ENCODE measurements around the gene SEC61B. TPM values are rescaled to one million over a fixed set of nuclear protein-coding genes. Genes with fewer than 3 reads are reported as not detected.
A peak's percentile ranks its signal among the peaks of the same experiment; 100 is the strongest.

The SEC61B gene
- total RNA-seq, 1 donor from 2014 or later: 170 TPM

DNA sequence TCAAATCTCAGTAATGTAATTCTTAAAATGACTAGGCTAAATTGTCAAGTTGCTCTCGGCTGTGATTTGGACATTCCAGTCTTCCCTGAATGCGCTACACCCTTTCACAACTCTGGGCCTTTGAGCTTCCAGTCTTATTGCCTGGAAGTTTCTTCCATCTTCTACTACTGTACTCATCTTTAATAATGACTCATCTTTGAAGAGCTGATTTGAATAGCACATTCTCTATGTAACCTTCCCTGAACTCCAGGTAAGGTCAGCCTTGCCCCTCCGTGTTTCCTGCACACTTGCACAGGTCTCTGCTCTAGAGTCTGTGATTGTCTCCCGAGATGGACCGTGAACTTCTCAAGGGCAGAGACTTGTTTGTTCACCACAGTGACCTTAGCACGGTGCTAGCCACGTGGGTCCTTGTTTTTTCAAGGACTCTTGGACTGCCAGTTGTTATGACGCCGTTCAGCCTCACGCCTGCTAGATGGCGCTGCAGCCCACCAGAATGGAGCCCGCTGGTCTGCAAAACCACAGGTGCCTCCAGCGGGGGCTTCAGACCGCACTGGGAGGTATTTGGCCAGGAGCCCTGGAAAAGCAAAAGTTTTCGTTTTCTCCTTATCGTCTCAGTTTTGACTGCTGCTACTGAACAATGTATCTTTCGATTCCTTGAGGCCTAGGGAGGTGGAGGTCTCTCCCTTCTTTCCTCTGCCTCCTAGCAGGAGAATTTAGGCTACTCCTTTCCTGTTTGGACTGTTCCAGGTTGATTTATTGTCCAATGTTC is 44.4 kb downstream of the SEC61B start:
- peak; percentile 99 for ATAC-seq

DNA sequence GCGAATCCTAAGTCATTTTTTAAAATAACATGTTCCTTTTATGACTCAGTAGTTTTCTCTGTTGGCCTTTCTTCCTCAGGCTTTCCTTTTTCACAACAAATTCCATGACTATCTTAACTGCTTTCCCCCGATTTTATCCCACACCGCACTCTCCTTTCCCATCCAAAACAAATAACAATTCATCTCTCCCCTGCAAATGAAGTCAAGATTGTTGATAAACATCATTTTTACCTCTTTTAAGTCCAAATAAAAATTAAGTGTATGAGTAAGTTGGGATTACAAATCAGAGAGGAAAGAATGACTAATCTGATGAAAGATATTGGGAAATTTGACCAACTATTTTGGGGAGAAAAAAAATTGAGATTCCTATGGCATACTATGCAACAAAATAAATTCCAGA is 47.3 kb downstream of the SEC61B start:
- no peak for ATAC-seq
- no peak for DNase-seq (ENCODE audit: low spot score)

More for the DNA sequence above, 44.4 kb downstream of the SEC61B start:
- DNase-seq (ENCODE audit: low spot score): peak; percentile 80

DNA sequence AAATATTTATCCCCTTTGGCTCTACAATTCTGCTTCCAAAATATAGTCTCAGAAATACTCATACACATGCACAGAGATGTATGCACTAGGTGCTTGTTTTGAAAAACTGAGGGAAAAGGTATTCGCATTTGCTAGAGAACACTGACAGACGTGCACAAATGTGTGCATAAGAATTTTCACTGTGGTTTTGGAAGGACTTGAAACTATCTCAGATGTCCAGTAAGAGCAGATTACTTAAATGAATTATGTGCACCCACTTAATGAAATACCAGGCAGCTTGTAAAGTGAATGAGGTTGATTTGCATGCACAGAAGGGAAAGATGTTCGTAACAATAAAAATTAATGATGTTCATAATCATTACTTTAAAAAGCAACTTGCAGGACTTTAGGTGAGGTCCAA is 48.4 kb downstream of the SEC61B start:
- DNase-seq (ENCODE audit: low spot score) (no peak), ATAC-seq (no peak)

DNA sequence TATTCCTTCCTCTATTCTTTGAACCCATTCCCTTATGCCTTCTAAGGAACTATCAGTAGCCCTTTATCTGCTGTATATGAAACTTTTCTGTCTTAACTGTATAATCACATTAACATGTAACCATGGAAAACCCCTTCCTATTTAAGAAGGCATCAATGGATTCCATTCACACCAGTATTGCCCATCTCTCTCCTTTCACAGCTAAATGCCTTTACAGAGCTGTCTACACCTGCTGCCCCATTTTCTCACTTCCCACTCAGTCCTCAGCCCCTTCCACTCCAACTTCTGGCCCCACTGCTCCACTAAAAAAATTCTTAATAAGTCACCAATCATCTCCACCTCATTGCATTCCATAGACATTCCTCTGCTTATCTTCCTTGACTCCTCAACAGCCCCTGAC is 50.8 kb downstream of the SEC61B start:
- ATAC-seq (no peak), DNase-seq (ENCODE audit: low spot score) (no peak)

DNA sequence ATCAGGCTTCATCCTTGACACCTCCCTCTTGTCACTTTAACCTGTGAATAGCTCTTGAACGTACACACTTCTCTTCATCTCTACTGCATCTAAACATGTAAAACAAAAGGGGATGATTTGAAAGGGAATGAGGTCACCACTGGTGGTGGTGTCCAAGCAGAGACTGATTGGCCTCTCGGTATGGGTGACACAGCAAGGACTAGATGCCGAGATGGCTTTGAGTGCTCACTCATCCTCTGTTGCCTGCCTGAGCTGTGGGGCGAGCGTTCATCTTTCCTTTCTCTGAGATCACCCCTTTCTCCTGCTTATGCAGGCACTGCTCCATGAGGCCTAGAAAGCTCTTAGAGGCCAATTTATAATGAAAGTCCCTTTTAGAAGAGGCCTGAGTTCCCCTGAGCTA is 51.9 kb downstream of the SEC61B start:
- DNase-seq (ENCODE audit: low spot score) (no peak), ATAC-seq (no peak)

DNA sequence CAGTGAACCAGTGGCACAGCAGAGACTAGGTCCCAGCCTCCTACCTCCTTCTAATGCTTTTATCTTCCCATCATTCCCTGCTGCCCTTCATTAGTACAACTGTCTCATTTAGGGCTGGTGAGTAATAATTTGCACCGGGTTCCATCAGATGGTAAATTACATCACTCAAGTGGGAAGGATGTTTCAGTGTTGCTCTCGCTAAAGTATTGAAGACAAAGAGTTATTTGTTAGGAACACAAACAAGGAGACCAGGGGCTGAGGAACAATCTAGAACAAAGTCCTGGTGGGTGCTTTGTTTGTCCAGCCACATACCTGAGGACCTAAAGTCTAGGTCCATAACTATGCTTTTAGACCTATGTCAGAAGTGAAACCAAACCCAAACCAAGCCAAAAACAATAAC is 52.4 kb downstream of the SEC61B start:
- DNase-seq (ENCODE audit: low spot score) (no peak), ATAC-seq (no peak)

Other genes with a start within 250 kb of the SEC61B start
- 13.5 TPM for gene TGFBR1, start 117.2 kb upstream of the SEC61B start, total RNA-seq
- 29.1 TPM for gene ALG2, start 340 bp upstream of the SEC61B start, total RNA-seq

Data from left lobe of liver (tissue), 2 donors.